ENCODE measurements around the gene SYT8.
"Not testable (repeated sequence)": the region's sequence is repeated elsewhere in the genome, so short reads cannot be mapped to it uniquely, and the experiment has no call there.

DNA sequence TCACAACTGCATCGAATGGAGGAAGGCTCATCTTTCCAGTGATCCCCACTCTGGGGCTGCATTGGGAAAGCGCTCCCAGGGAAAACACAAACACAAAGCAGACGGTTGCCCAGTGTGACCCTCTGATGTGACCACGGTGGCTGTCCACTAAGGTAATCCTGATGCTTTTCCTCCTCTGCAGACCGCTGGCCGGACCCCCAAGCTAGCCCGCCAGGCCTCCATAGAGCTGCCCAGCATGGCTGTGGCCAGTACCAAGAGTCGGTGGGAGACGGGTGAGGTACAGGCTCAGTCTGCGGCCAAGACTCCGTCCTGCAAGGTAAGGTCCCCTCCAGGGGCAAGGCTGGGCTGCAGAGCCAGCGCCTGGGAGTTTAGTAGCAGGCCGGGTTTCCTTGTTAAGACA is 51.8 kb downstream of the SYT8 start:
- TF ChIP-seq, protein P1, sequence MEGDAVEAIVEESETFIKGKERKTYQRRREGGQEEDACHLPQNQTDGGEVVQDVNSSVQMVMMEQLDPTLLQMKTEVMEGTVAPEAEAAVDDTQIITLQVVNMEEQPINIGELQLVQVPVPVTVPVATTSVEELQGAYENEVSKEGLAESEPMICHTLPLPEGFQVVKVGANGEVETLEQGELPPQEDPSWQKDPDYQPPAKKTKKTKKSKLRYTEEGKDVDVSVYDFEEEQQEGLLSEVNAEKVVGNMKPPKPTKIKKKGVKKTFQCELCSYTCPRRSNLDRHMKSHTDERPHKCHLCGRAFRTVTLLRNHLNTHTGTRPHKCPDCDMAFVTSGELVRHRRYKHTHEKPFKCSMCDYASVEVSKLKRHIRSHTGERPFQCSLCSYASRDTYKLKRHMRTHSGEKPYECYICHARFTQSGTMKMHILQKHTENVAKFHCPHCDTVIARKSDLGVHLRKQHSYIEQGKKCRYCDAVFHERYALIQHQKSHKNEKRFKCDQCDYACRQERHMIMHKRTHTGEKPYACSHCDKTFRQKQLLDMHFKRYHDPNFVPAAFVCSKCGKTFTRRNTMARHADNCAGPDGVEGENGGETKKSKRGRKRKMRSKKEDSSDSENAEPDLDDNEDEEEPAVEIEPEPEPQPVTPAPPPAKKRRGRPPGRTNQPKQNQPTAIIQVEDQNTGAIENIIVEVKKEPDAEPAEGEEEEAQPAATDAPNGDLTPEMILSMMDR (IDR thresholded peaks at IDR 0.05 in 4 of 5, conservative IDR thresholded peaks at IDR 0.05 in 1 of 5): not testable (repeated sequence)
- not testable (repeated sequence) for TF ChIP-seq POLR2A (IDR thresholded peaks at IDR 0.05)

Data from gastrocnemius medialis (tissue), 4 donors.